Smooth muscle cell (in vitro differentiated cells): ENCODE data around the gene EPB41L4A. TPM values are rescaled to one million over a fixed set of nuclear protein-coding genes. Genes with fewer than 3 reads are reported as not detected.
"Not testable (repeated sequence)": the region's sequence is repeated elsewhere in the genome, so short reads cannot be mapped to it uniquely, and the experiment has no call there.

Source experiments
- DNase-seq: peaks from one replicate; lab custom pipeline; 2025; ENCODE audit not compliant: unreplicated experiment; lab: John Stamatoyannopoulos, UW
- H2AFZ ChIP-seq: fragments of 200-600 bp; sonication (generic); 2 replicates; pipeline ENCODE4 v1.6.0; 2016; ENCODE audit warnings: antibody characterized with exemption, low read depth, mild to moderate bottlenecking
- H3F3A ChIP-seq: fragments of 200-600 bp; sonication (generic); 2 replicates; pipeline ENCODE4 v1.6.0; 2017; ENCODE audit warnings: antibody characterized with exemption, low read depth
- H3K27ac ChIP-seq: fragments of 200-600 bp; sonication (generic); 2 replicates; pipeline ENCODE4 v1.5.1; 2016; ENCODE audit warnings: low read depth, mild to moderate bottlenecking
- H3K27me3 ChIP-seq: fragments of 200-600 bp; sonication (generic); 2 replicates; pipeline ENCODE4 v1.6.1; 2016; ENCODE audit warnings: low read depth, mild to moderate bottlenecking
- H3K36me3 ChIP-seq: fragments of 200-600 bp; sonication (generic); 2 replicates; pipeline ENCODE4 v1.5.1; 2016; ENCODE audit warnings: low read depth
- H3K4me1 ChIP-seq: fragments of 200-600 bp; sonication (generic); 2 replicates; pipeline ENCODE4 v1.5.1; 2016; ENCODE audit warnings: low read depth
- H3K4me2 ChIP-seq: fragments of 200-600 bp; sonication (generic); 2 replicates; pipeline ENCODE4 v1.6.0; 2016; ENCODE audit warnings: mild to moderate bottlenecking
- H3K4me3 ChIP-seq: fragments of 200-600 bp; sonication (generic); 2 replicates; pipeline ENCODE4 v1.5.1; 2016; ENCODE audit warnings: mild to moderate bottlenecking
- H3K79me2 ChIP-seq: fragments of 200-600 bp; sonication (generic); 2 replicates; pipeline ENCODE4 v1.6.0; 2016; ENCODE audit warnings: low read depth, mild to moderate bottlenecking
- H3K9ac ChIP-seq: fragments of 200-600 bp; sonication (generic); 2 replicates; pipeline ENCODE4 v1.6.0; 2016; ENCODE audit warnings: low read depth
- H3K9me3 ChIP-seq: fragments of 200-600 bp; sonication (generic); replicated peaks from 2 replicates; pipeline ENCODE4 v1.5.1; 2016; ENCODE audit warnings: low read depth
- H4K20me1 ChIP-seq: fragments of 200-600 bp; sonication (generic); 2 replicates; pipeline ENCODE4 v1.6.0; 2016; ENCODE audit warnings: low read depth
- CTCF ChIP-seq: fragments of 200-600 bp; sonication (generic); IDR thresholded peaks from 2 replicates; pipeline ENCODE4 v1.5.1; 2017; ENCODE audit warnings: borderline replicate concordance, mild to moderate bottlenecking, antibody characterized with exemption; ENCODE audit not compliant: insufficient read depth, poor library complexity, severe bottlenecking
- WGBS: methylation state at CpG from one replicate; pipeline ENCODE4 v1.1.7; 2016; ENCODE audit warnings: low lambda C conversion rate; 5-methylcytosine and 5-hydroxymethylcytosine counted together
- polyA plus RNA-seq: library from polyadenylated mRNA; unstranded; fragments of >200 nt; fragmentation: Nextera tagmentation; extraction: Ambion mirVana; gene quantifications from 2 replicates; pipeline ENCODE4 v1.2.1, GENCODE V29; 2016
- total RNA-seq: library from RNA; depleted of rRNA; stranded (reverse); fragments of >200 nt; gene quantifications from 2 replicates; pipeline ENCODE4 v1.2.3, GENCODE V29; 2014

The EPB41L4A gene
- total and polyA plus RNA-seq, 2 experiments from 2014 or later = 2.9 to 8.9 TPM

DNA sequence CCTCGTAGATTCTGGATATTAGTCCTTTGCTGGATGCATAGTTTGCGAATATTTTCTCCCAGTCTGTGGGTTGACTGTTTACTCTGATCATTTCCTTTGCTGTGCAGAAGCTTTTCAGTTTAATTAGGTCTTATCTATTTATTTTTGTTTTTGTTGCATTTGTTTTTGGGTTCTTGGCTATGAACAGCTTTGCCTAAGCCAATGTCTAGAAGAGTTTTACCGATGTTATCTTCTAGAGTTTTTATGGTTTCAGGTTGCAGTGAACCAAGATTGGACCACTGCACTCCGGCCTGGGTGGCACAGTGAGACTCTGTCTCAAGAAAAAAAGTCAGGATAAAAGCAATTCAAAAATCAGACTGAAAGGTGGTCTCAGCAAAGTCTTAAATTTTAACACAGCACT, 188.5 kb downstream of the EPB41L4A start:
- Histone ChIP-seq H3K9ac (no peak overlapping the region), H3K4me2 (no peak overlapping the region), H3F3A (no peaks in the 10 kb centered on the region), H3K4me3 (no peak overlapping the region), H4K20me1 (no peaks in the 10 kb centered on the region), H3K9me3 (no peaks in the 10 kb centered on the region), H3K27me3 (no peaks in the 10 kb centered on the region), H3K36me3 (no peaks in the 10 kb centered on the region), H3K4me1 (no peaks in the 10 kb centered on the region), H2AFZ (no peak overlapping the region), H3K27ac (no peak overlapping the region), H3K79me2 (no peaks in the 10 kb centered on the region)
- no peak for TF ChIP-seq CTCF
- DNase-seq = no peak
- 48% methylated on average over 4 of the region's 4 CpGs for WGBS

DNA sequence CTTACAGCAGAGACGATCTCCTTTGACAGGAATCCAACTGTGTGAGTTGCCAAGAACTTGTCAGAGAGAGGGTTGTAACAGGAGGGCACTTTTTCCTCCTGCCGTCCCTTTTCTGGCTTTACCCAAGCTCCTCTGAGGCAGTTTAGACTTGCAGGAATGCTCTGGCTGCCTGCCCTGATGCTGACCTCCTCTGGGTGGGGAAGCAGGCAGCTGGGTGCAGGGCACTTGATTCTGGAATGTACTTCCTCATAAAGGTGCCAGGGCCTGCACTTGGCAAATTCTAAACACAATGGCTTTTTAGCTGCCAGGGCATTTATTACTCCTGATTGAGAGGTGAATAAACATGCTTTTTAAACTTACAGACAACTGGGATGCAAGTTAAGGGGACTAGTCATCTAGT, 190.4 kb downstream of the EPB41L4A start:
- no peak overlapping the region for H3K27ac ChIP-seq
- no peak for DNase-seq
- H3K9me3 ChIP-seq = no peaks in the 10 kb centered on the region
- H3K4me1 ChIP-seq = no peaks in the 10 kb centered on the region
- no peaks in the 10 kb centered on the region for H3K79me2 ChIP-seq
- no peak overlapping the region for H2AFZ ChIP-seq
- TF ChIP-seq CTCF = no peak
- 59% methylated on average over 2 of the region's 2 CpGs for WGBS
- no peak overlapping the region for H3K4me3 ChIP-seq
- H3K4me2 ChIP-seq = no peak overlapping the region
- no peaks in the 10 kb centered on the region for H4K20me1 ChIP-seq
- no peaks in the 10 kb centered on the region for H3F3A ChIP-seq
- H3K9ac ChIP-seq = no peak overlapping the region
- no peaks in the 10 kb centered on the region for H3K27me3 ChIP-seq
- no peaks in the 10 kb centered on the region for H3K36me3 ChIP-seq

DNA sequence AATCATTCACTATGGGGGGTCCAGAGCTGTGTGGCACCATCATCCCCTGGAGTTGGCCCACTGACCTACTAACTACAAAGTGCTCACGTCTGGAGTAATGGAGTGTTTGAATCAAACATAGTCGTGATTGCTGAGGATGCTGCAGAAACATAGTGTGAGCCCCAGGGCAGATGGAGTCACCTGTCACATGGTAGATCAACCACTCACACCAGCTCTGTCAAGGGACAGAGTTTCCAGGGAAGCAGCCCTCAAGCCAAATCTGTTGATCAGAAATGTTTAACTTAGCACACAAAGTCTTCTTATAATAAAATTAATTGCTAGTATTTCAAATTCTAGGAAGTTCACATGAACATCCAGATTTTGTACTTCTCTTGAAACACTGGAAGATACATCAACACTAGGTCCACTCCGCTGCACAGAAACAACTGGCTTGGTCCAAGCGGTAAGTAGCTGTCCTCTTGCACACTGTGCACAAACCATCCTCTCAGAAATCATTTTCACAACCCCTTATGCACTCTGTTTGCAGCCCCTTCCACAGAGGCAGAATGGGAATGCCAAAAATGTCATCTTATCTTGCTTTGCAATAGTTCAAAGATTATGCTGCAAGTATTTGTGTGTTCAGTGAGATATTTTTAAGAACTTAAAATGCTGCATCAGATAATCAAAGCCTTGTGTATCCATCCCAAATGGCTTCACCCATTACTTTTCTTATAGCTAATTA, 191.0 kb downstream of the EPB41L4A start:
- Histone ChIP-seq H3K27me3 (no peaks in the 10 kb centered on the region), H3K9ac (no peak overlapping the region), H3K4me2 (no peak overlapping the region), H3K79me2 (no peaks in the 10 kb centered on the region), H3K9me3 (no peaks in the 10 kb centered on the region), H3K4me3 (no peak overlapping the region), H3K27ac (no peak overlapping the region), H4K20me1 (no peaks in the 10 kb centered on the region), H2AFZ (no peak overlapping the region), H3K4me1 (no peaks in the 10 kb centered on the region), H3K36me3 (no peaks in the 10 kb centered on the region), H3F3A (no peaks in the 10 kb centered on the region)
- no peak for TF ChIP-seq CTCF
- no peak for DNase-seq
- WGBS = 93% methylated on average over 4 of the region's 4 CpGs

- 89% methylated on average over 3 of the region's 3 CpGs for WGBS
- H3K27ac ChIP-seq = no peak overlapping the region
- H3K4me2 ChIP-seq = no peak overlapping the region
- H3F3A ChIP-seq = no peaks in the 10 kb centered on the region
- H3K9me3 ChIP-seq = no peaks in the 10 kb centered on the region
- H3K9ac ChIP-seq = no peak overlapping the region
- no peaks in the 10 kb centered on the region for H3K27me3 ChIP-seq
- H3K79me2 ChIP-seq = no peaks in the 10 kb centered on the region
- H4K20me1 ChIP-seq = no peaks in the 10 kb centered on the region
- H3K4me1 ChIP-seq = no peaks in the 10 kb centered on the region
- no peaks in the 10 kb centered on the region for H3K36me3 ChIP-seq
- DNase-seq = no peak
- no peak overlapping the region for H3K4me3 ChIP-seq
- no peak overlapping the region for H2AFZ ChIP-seq
- TF ChIP-seq CTCF = no peak
Observed at GRCh38 chr5:112226215-112226614, 192.9 kb downstream of the EPB41L4A start.

GRCh38 chr5:112222997-112223396, 196.1 kb downstream of the EPB41L4A start:
- H3K4me3 ChIP-seq, H3K4me1 ChIP-seq, H2AFZ ChIP-seq, H4K20me1 ChIP-seq, H3F3A ChIP-seq, H3K9ac ChIP-seq, H3K36me3 ChIP-seq, H3K4me2 ChIP-seq, H3K79me2 ChIP-seq, H3K27ac ChIP-seq, H3K27me3 ChIP-seq, DNase-seq, H3K9me3 ChIP-seq: not testable (repeated sequence)
- WGBS = 95% methylated on average over 7 of the region's 7 CpGs
